GM12878 (cell line): ENCODE data around the gene HTR6.

Experiments
- CTCF ChIP-seq, 3 experiments: IDR thresholded peaks in 2 of 3; conservative IDR thresholded peaks in 1 of 3; 2 replicates each; pipeline ENCODE4 v1.5.1; 2011; ENCODE audit warnings: low read depth in 3 of 3, low read length in 3 of 3, mild to moderate bottlenecking in 3 of 3, control low read depth in 2 of 3, moderate library complexity in 2 of 3, inconsistent platforms in 1 of 3, mixed read lengths in 1 of 3; ENCODE audit not compliant: control insufficient read depth in 2 of 3, insufficient read depth in 1 of 3; ENCODE audit errors: extremely low read depth in 1 of 3
- ZNF274 ChIP-seq: IDR thresholded peaks from one replicate; pipeline ENCODE4 v1.8.0; 2011; ENCODE audit not compliant: insufficient read length, insufficient read depth

GRCh38 chr1:19683351-19683750 lies 18.7 kb downstream of the HTR6 start:
- no peak for TF ChIP-seq ZNF274
- TF ChIP-seq CTCF (IDR thresholded peaks at IDR 0.05 in 2 of 3, conservative IDR thresholded peaks at IDR 0.05 in 1 of 3; ENCODE audit: control insufficient read depth in 2 of 3, extremely low read depth in 1 of 3, insufficient read depth in 1 of 3, low read depth in 3 of 3, low read length in 3 of 3): no peak
